Osteocyte (in vitro differentiated cells): ENCODE results near the gene ANKS1A. TPM values are rescaled to one million over a fixed set of nuclear protein-coding genes. Genes with fewer than 3 reads are reported as not detected.

Experiments used
- DNase-seq: peaks from one replicate; pipeline ENCODE4 v3.0.0; 2021; ENCODE audit warnings: mixed read lengths; ENCODE audit not compliant: unreplicated experiment; ENCODE audit errors: extremely low spot score
- H3K27ac Mint-ChIP-seq: one replicate; pipeline ENCODE4 v1.8.0; 2021; ENCODE audit warnings: mild to moderate bottlenecking, mixed read lengths; ENCODE audit not compliant: unreplicated experiment
- H3K27me3 Mint-ChIP-seq: one replicate; pipeline ENCODE4 v1.8.0; 2021; ENCODE audit warnings: mixed read lengths; ENCODE audit not compliant: unreplicated experiment
- H3K36me3 Mint-ChIP-seq: one replicate; pipeline ENCODE4 v1.8.0; 2021; ENCODE audit warnings: mixed read lengths; ENCODE audit not compliant: unreplicated experiment
- H3K4me1 Mint-ChIP-seq: one replicate; pipeline ENCODE4 v1.8.0; 2021; ENCODE audit warnings: mixed read lengths; ENCODE audit not compliant: unreplicated experiment
- H3K4me3 Mint-ChIP-seq: one replicate; pipeline ENCODE4 v1.8.0; 2021; ENCODE audit warnings: mild to moderate bottlenecking, moderate library complexity, mixed read lengths; ENCODE audit not compliant: unreplicated experiment
- H3K9me3 Mint-ChIP-seq: one replicate; pipeline ENCODE4 v1.8.0; 2021; ENCODE audit warnings: mixed read lengths; ENCODE audit not compliant: unreplicated experiment
- total RNA-seq: library from RNA; stranded (reverse); gene quantifications from 2 replicates; pipeline ENCODE4 v1.2.1, GENCODE V29; 2021
- TF ChIP-seq, protein P1 (sequence below): fragments of 200-600 bp; sonication (generic); IDR thresholded peaks from 2 replicates; pipeline ENCODE4 v1.5.0; 2021; ENCODE audit warnings: antibody characterized with exemption, mild to moderate bottlenecking, moderate library complexity

The ANKS1A gene
- total RNA-seq, 1 donor from 2014 or later = 15.5 TPM

- TF ChIP-seq, protein P1, sequence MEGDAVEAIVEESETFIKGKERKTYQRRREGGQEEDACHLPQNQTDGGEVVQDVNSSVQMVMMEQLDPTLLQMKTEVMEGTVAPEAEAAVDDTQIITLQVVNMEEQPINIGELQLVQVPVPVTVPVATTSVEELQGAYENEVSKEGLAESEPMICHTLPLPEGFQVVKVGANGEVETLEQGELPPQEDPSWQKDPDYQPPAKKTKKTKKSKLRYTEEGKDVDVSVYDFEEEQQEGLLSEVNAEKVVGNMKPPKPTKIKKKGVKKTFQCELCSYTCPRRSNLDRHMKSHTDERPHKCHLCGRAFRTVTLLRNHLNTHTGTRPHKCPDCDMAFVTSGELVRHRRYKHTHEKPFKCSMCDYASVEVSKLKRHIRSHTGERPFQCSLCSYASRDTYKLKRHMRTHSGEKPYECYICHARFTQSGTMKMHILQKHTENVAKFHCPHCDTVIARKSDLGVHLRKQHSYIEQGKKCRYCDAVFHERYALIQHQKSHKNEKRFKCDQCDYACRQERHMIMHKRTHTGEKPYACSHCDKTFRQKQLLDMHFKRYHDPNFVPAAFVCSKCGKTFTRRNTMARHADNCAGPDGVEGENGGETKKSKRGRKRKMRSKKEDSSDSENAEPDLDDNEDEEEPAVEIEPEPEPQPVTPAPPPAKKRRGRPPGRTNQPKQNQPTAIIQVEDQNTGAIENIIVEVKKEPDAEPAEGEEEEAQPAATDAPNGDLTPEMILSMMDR = no peak
- Mint-ChIP-seq H3K36me3 (peaks cover 50% of the 10 kb centered on the region), H3K27ac (no peak overlapping the region), H3K4me3 (no peak overlapping the region), H3K27me3 (no peaks in the 10 kb centered on the region), H3K9me3 (no peaks in the 10 kb centered on the region), H3K4me1 (no peaks in the 10 kb centered on the region)
- no peak for DNase-seq
Measured at GRCh38 chr6:34852406-34853085, 36.5 kb upstream of the ANKS1A start.

DNA sequence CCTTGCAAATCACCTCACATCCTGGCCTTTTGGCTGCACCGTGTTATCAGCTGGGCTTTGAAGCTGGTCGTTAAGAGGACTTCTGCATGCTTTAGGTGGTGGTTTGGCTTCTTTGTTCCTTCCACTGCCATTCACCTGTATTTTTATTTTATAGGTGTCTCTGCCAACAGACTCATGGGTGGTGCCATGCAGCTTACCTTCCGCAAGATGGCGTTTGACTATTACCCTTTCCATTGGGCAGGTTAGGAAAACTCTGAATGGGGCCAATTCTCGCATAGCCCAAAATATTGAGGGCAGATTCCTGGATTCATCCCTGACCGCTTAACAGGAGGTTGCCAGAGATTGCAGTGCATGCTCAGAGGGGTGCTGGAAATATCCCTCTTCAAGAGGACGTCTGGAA lies 33.6 kb upstream of the ANKS1A start:
- no peak overlapping the region for H3K27ac Mint-ChIP-seq
- H3K9me3 Mint-ChIP-seq = no peaks in the 10 kb centered on the region
- H3K36me3 Mint-ChIP-seq = peaks cover 63% of the 10 kb centered on the region
- no peaks in the 10 kb centered on the region for H3K4me1 Mint-ChIP-seq
- TF ChIP-seq, protein P1 = no peak
- H3K4me3 Mint-ChIP-seq = no peak overlapping the region
- no peaks in the 10 kb centered on the region for H3K27me3 Mint-ChIP-seq
- DNase-seq = no peak

DNA sequence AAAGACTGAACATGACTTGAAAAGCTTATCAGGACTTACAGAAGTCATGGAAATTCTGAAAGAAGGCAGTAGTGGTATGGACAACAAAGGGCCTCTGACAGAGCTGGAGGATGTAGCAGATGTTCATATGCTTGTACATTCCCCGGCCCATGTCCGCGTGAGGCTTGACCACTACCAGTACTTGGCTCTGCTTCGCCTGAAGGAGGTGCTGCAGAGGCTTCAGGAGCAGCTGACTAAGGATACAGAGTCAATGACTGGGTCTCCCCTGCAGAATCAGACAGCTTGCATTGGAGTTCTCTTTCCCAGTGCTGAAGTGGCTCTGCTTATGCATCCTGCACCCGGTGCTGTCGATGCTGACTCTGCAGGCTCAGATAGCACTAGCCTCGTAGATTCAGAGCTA lies 30.4 kb upstream of the ANKS1A start:
- peaks cover 54% of the 10 kb centered on the region for H3K36me3 Mint-ChIP-seq
- H3K27ac Mint-ChIP-seq = no peak overlapping the region
- no peaks in the 10 kb centered on the region for H3K9me3 Mint-ChIP-seq
- TF ChIP-seq, protein P1 = no peak
- no peaks in the 10 kb centered on the region for H3K4me1 Mint-ChIP-seq
- no peak for DNase-seq
- no peaks in the 10 kb centered on the region for H3K27me3 Mint-ChIP-seq
- no peak overlapping the region for H3K4me3 Mint-ChIP-seq

GRCh38 chr6:34859951-34860350 lies 29.1 kb upstream of the ANKS1A start:
- peaks cover 58% of the 10 kb centered on the region for H3K36me3 Mint-ChIP-seq

GRCh38 chr6:34860776-34861175 lies 28.3 kb upstream of the ANKS1A start:
- H3K27me3 Mint-ChIP-seq = no peaks in the 10 kb centered on the region
- no peaks in the 10 kb centered on the region for H3K9me3 Mint-ChIP-seq
- H3K36me3 Mint-ChIP-seq = peaks cover 57% of the 10 kb centered on the region
- TF ChIP-seq, protein P1 = no peak
- DNase-seq = no peak
- no peak overlapping the region for H3K27ac Mint-ChIP-seq
- no peaks in the 10 kb centered on the region for H3K4me1 Mint-ChIP-seq
- no peak overlapping the region for H3K4me3 Mint-ChIP-seq

More at GRCh38 chr6:34859951-34860350, 29.1 kb upstream of the ANKS1A start:
- Mint-ChIP-seq H3K27ac (no peak overlapping the region), H3K4me1 (no peaks in the 10 kb centered on the region), H3K4me3 (no peak overlapping the region), H3K27me3 (no peaks in the 10 kb centered on the region), H3K9me3 (no peaks in the 10 kb centered on the region)
- TF ChIP-seq, protein P1 = no peak
- no peak for DNase-seq
